Omental fat pad (tissue), 4 donors: ENCODE results near the gene MYO1C. TPM values are rescaled to one million over a fixed set of nuclear protein-coding genes. Genes with fewer than 3 reads are reported as not detected.

Experiments used
- ATAC-seq: fragments of 150-250 bp; one replicate; pipeline ENCODE4 v1.9.1; 2016; ENCODE audit warnings: mild to moderate bottlenecking, moderate library complexity; ENCODE audit not compliant: low FRiP score
- DNase-seq: peaks from one replicate; pipeline ENCODE4 v3.0.0-alpha.2; 2019; ENCODE audit warnings: low spot score
- CTCF ChIP-seq, 3 donors: fragments of 450-650 bp; IDR thresholded peaks; one replicate each; pipeline ENCODE4 v1.5.1; 2016 to 2017; ENCODE audit warnings: antibody characterized with exemption in 3 of 3, mild to moderate bottlenecking in 3 of 3, moderate library complexity in 2 of 3
- total RNA-seq, 4 donors: library from RNA; depleted of rRNA; stranded (reverse); fragments of >200 nt; gene quantifications; one replicate each; pipeline ENCODE4 v1.1.0, GENCODE V29; 2016

MYO1C gene
- total RNA-seq, 4 donors from 2014 or later: 194 to 367 (median 207) TPM

DNA sequence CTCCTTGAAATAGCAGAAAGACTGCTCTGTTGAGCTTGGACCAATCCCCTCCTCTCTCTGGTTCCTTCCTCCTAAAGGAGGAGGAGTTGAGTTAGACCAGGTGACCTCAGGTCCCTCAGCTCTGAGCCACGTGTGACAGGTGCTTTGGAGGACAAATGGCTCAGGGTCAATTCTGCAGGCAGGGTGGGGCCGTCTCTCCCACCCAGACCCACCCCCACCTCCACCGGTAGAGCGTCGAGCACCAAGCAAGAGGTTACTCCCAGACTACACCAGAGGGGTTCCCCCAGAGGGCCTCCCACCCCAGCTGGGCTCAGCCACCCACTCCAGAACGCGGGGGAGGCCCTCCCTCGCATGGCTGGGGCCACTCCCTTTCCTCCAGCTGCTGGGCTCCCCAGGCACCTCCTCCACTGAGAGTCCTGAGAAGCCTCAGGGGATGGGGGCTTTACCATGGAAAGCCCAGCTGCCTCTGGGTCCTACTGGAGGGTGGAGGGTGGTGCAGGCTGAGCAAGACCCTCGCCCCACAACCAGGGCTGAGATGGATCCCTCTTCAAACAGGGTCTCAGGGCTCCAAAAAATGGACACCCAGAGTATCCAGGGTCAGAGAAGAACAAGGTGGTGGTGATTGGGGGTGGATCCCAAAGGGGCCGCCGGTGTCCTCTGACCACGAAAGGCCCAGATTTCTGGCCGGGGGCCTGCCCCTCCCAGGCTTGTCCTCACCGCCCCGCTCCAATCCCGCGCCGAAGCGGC lies 7.6 kb downstream of the MYO1C start:
- DNase-seq: no peak
- no peak for ATAC-seq
- no peak for TF ChIP-seq CTCF (IDR thresholded peaks at IDR 0.05)

GRCh38 chr17:1484060-1484535 lies 8.4 kb downstream of the MYO1C start:
- DNase-seq (no peak), ATAC-seq (no peak)
- TF ChIP-seq CTCF (IDR thresholded peaks at IDR 0.05): no peak

GRCh38 chr17:1482680-1483079 lies 9.8 kb downstream of the MYO1C start:
- no peak for TF ChIP-seq CTCF (IDR thresholded peaks at IDR 0.05)

GRCh38 chr17:1481736-1482135 lies 10.8 kb downstream of the MYO1C start:
- ATAC-seq: no peak
- DNase-seq: no peak
- no peak for TF ChIP-seq CTCF (IDR thresholded peaks at IDR 0.05)

More at GRCh38 chr17:1482680-1483079, 9.8 kb downstream of the MYO1C start:
- ATAC-seq (no peak), DNase-seq (no peak)

- no peak for ATAC-seq
- TF ChIP-seq CTCF (IDR thresholded peaks at IDR 0.05): no peak
- DNase-seq: no peak
Measured at GRCh38 chr17:1480747-1481465, 11.6 kb downstream of the MYO1C start.

- no peak for TF ChIP-seq CTCF (IDR thresholded peaks at IDR 0.05)
- DNase-seq: no peak
- no peak for ATAC-seq
Measured at GRCh38 chr17:1478418-1478817, 14.1 kb downstream of the MYO1C start.
